HG03460 (cell line): Measurements from ENCODE around the gene AKR1E2.
"Not testable (repeated sequence)": the region's sequence is repeated elsewhere in the genome, so short reads cannot be mapped to it uniquely, and the experiment has no call there.

Experiments used
- ATAC-seq: cut with Tn5 transposase; IDR thresholded peaks from one replicate; pipeline ENCODE4 v1.9.1; 2021; ENCODE audit not compliant: unreplicated experiment

Gene AKR1E2

DNA sequence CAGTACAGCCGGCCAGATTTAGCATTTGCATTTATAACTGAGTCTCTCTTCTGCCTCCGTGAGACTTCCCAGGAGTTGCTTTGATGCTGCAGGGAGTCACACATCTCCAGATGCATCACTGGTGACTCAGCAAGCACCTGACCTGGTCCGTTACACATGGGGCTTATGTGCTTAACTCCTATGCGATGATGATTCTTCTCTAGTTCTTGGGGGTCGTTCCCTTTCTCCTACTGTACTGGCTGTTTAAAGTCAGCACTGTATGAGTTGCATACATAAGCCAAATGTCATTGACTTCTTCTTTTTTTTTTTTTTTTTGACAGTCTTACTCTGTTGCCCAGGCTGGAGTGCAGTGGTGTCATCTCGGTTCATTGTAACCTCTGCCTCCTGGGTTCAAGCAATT lies 13.0 kb upstream of the AKR1E2 start:
- no peak for ATAC-seq

- ATAC-seq, result no peak
These were observed 12.5 kb upstream of the AKR1E2 start for GRCh38 chr10:4813496-4813895.

GRCh38 chr10:4815646-4816180 lies 10.3 kb upstream of the AKR1E2 start:
- not testable (repeated sequence) for ATAC-seq

GRCh38 chr10:4816966-4817365 lies 9.0 kb upstream of the AKR1E2 start:
- no peak for ATAC-seq

- ATAC-seq, result no peak
These were observed 6.9 kb upstream of the AKR1E2 start for GRCh38 chr10:4819067-4819466.

DNA sequence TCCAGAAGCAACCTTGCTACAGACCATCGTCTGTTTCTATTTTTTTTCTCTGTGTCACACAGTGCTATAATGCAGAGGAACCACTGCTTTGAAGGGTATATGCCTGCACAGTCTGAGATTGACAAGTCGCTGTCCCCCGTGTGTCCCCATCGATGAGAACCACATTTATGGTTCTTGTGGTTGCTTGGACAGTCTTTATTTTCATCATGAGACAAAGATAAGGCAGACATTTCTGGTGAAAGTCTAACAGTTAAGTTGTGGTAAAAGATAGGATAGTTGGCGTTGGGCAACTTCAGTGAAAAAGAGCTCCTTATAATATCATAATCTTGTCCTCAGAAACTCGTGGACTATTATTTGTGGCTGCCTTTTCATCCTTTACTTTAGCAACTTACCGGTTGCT lies 6.3 kb upstream of the AKR1E2 start:
- ATAC-seq, result no peak

DNA sequence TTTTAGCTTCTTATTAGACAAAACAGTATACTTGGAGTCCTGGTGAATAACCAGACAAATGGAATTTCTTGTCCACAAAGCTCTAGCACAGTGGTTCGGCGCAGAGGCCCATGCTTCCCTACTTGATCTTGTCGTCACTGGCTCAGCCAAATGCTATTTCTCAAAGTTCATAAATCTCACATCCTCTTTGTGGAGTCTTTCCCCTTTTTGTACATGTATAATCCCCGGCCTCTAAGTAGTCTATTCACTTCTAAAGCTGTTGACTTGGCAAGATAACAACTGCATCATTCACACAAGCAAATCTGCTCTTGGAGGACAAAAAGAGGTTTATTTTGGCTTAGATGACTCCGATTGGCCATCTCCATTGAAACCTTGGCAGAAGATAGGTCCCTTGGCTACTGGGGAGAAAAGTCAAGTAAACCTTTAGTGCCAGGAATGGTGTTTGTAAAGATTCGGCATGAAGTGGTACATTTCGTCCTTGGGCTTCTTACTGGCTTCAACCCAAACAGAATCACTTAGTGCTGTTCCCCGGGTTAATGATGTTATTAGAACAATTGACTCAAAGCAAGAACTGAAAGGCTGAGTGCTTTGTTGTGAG lies 5.1 kb upstream of the AKR1E2 start:
- no peak for ATAC-seq

DNA sequence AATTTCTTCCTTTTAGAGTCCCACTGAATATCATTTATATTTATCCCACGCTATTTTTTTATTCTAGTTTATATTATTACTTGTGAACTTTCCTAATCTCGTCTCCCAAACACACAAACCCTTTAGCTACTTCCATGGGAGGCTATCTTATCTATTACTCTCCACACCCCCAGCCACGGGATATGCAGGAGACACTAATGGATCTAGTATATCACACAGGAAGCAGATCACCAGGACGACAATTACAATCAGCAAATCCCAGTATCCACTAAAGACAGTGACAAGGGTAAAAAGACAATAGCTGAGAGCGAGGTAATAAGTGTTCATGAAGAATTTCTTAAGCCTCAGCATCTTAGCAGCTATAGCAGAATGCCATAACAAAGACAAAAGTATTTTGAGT lies 3.8 kb upstream of the AKR1E2 start:
- ATAC-seq, result no peak

DNA sequence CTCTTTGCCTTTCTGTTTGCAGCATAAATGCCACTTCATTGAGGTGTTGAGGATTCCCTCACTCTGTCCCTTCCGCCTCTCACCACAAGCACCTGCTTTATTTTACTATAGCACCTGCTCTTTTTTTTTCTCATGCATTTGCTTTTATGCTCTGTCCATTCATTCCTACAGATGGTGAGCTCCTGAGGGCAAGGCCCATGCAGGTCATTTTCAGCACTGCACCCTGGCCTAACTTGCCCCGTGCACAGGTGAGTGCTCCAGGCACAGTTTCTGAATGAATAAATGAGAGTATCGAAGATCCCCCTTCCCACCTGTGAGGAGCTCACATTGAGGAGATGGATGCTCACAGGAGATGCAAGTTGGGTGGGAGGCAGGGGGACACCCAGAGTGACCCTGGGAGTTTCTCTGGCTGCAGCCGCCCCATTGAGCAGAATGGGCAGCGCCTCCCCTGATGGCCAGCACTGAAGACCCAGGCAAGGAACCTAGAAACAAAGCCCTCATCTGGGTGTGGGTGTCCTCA lies 1.2 kb upstream of the AKR1E2 start:
- no peak for ATAC-seq

GRCh38 chr10:4825456-4825867 lies 545 bp upstream of the AKR1E2 start:
- no peak for ATAC-seq

DNA sequence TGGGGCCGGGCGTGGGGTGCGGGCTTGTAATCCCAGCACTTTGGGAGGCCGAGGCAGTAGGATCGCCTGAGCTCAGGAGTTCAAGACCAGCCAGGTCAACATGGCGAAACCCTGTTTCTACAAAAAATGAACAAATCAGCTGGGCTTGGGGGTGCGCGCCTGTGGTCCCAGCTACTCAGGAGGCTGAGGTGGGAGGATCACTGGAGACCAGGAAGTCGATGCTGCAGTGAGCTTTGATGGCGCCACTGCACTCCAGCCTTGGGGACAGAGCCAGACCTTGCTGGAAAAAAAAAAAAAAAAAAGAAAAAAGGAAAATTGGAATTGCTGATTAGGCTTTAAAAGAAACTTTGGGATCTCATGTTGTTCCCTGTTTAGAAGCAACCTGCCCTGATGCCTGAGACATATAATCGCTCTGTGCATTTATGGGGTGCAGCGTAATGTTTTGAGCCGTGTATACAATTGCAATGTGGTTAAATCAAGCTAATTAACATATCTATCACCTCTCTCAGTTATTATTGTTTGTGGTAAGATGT lies 851 bp downstream of the AKR1E2 start:
- no peak for ATAC-seq

- ATAC-seq, result no peak
These were observed 2.0 kb downstream of the AKR1E2 start for GRCh38 chr10:4828005-4828404.

GRCh38 chr10:4830551-4830950 lies 4.5 kb downstream of the AKR1E2 start:
- ATAC-seq, result no peak

DNA sequence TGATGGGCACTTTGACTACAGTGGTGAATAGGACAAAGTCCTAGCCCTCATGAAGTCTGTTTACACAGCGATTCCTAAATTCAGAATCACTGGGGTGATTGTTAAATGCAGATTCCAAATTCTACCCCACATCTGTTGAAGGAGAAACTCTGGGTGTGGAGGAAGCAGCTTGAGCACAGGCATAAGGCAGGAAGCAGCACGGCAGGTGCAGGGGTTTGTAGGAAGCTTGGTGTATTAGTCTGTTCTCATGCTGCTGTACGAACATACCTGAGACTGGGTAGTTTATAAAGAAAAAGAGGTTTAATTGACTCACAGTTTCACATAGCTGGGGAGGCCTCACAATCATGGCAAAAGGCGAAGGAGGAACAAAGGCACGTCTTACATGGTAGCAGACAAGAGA lies 5.1 kb downstream of the AKR1E2 start:
- ATAC-seq, result no peak

GRCh38 chr10:4833286-4833685 lies 7.3 kb downstream of the AKR1E2 start:
- ATAC-seq, result no peak

GRCh38 chr10:4834898-4835405 lies 8.9 kb downstream of the AKR1E2 start:
- no peak for ATAC-seq

- no peak for ATAC-seq
These were observed 9.5 kb downstream of the AKR1E2 start for GRCh38 chr10:4835494-4835918.

DNA sequence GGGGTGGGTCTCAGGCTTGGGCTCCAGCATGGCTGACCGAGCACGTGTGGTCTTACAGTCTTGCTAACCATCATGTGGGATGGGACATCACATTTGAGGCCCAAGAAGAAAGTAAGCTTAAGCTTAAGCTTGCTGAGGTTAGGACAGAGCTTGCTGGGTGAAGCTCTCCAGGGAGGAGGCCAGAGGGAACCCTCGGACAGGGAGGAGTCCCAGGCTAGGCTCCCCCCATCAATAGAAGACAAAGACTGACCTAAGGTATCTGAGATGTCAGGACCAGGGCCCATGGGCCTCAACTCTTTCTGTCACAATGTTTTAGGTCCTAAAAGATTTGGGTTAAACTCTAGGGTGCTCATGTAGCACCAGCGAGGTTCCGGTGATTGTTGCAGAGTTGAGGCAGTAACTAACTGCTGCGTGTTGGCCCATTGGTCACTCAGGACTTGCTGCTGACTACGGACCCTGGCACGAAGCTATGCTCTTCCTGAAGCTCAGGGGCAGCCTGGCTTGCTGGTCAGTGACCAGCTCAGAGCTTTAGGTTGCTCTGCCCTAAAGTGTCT lies 10.5 kb downstream of the AKR1E2 start:
- no peak for ATAC-seq

DNA sequence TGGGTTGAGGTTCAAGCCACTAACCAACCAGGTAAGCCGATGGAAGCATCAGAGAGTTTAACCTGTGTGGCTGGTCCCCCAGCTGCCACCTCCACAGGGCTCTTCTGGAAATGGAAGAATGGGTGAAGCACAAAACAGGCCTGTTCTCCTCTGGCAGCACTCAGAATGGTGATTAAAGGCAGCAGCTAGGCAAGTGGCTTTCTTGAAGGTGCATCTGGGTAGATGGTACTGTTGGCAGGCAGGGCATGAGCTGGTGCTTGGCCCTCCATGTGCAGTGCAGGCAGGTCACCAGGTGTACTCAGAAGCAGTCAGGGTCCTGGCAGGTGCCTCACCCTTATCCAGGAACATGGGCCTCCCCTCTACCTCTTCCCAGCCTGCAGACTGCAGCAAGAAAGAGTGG lies 11.5 kb downstream of the AKR1E2 start:
- no peak for ATAC-seq

DNA sequence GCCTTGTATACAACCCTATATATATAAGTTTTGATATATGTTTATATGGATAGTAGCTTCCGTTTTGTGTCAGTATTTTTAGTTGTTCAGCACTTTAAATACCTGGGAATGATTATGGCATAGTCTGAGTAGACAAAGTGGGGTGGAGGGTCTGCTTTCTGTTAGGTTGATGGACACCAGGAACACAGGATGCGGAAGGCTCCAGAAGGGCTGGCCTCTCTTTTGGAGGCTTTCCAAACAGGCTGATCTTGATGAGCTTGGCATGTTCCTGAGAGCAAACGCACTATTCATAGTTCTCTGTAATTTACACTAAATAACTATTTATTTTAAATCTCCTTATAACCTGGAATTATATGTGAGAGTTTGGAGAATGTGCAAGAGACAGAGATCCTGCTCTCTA lies 12.7 kb downstream of the AKR1E2 start:
- no peak for ATAC-seq

- no peak for ATAC-seq
These were observed 13.3 kb downstream of the AKR1E2 start for GRCh38 chr10:4839353-4839752.

DNA sequence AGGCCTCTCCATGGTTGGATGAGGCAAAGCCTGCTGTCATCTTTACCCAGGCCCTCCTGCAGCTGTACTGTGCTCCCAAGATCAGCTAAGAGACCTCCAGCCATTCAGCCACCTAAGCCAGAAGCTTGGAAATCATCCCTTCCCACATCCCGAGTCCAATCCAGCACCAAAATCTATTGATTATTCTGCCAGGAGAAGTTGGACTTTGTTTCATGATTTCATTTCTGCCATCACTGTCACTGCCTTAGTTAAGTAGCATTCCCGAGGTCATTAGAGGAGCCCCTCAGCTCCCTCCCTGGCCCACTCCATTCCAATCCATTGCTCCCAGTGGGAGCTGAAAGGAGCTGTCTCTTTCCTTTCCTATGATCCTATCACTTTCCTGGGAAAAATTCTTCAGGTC lies 14.1 kb downstream of the AKR1E2 start:
- no peak for ATAC-seq
